H1 (cell line): ENCODE results near the gene PRMT2. TPM values are rescaled to one million over a fixed set of nuclear protein-coding genes. Genes with fewer than 3 reads are reported as not detected.

Experiments
- CTCF ChIA-PET: fragments of 300-600 bp; sonication (Branson Sonifier 250); formaldehyde crosslinking; loops from one replicate; lab custom pipeline; 2021; ENCODE audit not compliant: partially characterized antibody; lab: Charles Lee
- POLR2A ChIA-PET: fragments of 300-600 bp; sonication (Branson Sonifier 250); formaldehyde crosslinking; loops from one replicate; lab custom pipeline; 2021; ENCODE audit warnings: inconsistent platforms; ENCODE audit not compliant: partially characterized antibody; lab: Charles Lee
- DNase-seq, 2 experiments: peaks; one replicate each; pipeline versions ENCODE4 v3.0.0 to v3.0.0-alpha.2; 2010 to 2022; ENCODE audit warnings: low spot score in 2 of 2, low read depth in 1 of 2, mixed read lengths in 1 of 2
- FAIRE-seq: peaks from 2 replicates; lab custom pipeline; 2011; peaks lifted over from hg19 to GRCh38; lab: Jason Lieb, UNC
- H2AFZ ChIP-seq: 2 replicates; pipeline ENCODE4 v1.8.1; 2012; ENCODE audit warnings: low read length, inconsistent platforms
- H2AK5ac ChIP-seq: 2 replicates; pipeline ENCODE4 v1.6.1; 2013; ENCODE audit warnings: low read depth, low read length
- H2BK120ac ChIP-seq: replicated peaks from 2 replicates; pipeline ENCODE3; 2013; ENCODE audit warnings: low read depth, low read length, inconsistent platforms
- H2BK12ac ChIP-seq: 2 replicates; pipeline ENCODE4 v1.6.1; 2013; ENCODE audit warnings: low read depth, low read length
- H2BK15ac ChIP-seq: 2 replicates; pipeline ENCODE4 v1.6.1; 2013; ENCODE audit warnings: low read length
- H2BK20ac ChIP-seq: 2 replicates; pipeline ENCODE4 v1.6.1; 2013; ENCODE audit warnings: low read length
- H2BK5ac ChIP-seq: 2 replicates; pipeline ENCODE4 v1.6.1; 2013; ENCODE audit warnings: low read depth, low read length
- H3K14ac ChIP-seq: 2 replicates; pipeline ENCODE4 v1.6.1; 2013; ENCODE audit warnings: inconsistent platforms; ENCODE audit not compliant: insufficient read length
- H3K18ac ChIP-seq: 2 replicates; pipeline ENCODE4 v1.6.1; 2013; ENCODE audit warnings: low read length; ENCODE audit errors: extremely low read depth
- H3K23ac ChIP-seq: 2 replicates; pipeline ENCODE4 v1.6.1; 2013; ENCODE audit warnings: inconsistent platforms; ENCODE audit not compliant: insufficient read length
- H3K23me2 ChIP-seq: 2 replicates; pipeline ENCODE4 v1.6.1; 2013; ENCODE audit warnings: low read depth, low read length
- H3K27ac ChIP-seq: 2 replicates; pipeline ENCODE4 v1.6.1; 2011; ENCODE audit warnings: low read depth, low read length, inconsistent platforms
- H3K27me3 ChIP-seq, 4 experiments: replicated peaks in 1 of 4; 1 replicate in 1 of 4; 2 replicates in 3 of 4; pipeline versions ENCODE4 v1.6.1 to v1.8.1; 2011 to 2013; ENCODE audit warnings: low read length in 3 of 4, mild to moderate bottlenecking in 3 of 4, inconsistent platforms in 2 of 4, mixed read lengths in 2 of 4, moderate library complexity in 1 of 4; ENCODE audit not compliant: control insufficient read depth in 3 of 4, insufficient read depth in 3 of 4; ENCODE audit errors: extremely low read depth in 1 of 4
- H3K36me3 ChIP-seq, 4 experiments: 2 replicates each; pipeline versions ENCODE4 v1.6.1 to v1.8.1; 2011 to 2013; ENCODE audit warnings: mild to moderate bottlenecking in 4 of 4, low read length in 3 of 4, moderate library complexity in 2 of 4, control low read depth in 1 of 4, inconsistent platforms in 1 of 4; ENCODE audit not compliant: insufficient read depth in 4 of 4, control insufficient read depth in 2 of 4
- H3K4ac ChIP-seq: replicated peaks from 2 replicates; pipeline ENCODE3; 2013; ENCODE audit warnings: low read length, low read depth, mixed read lengths, inconsistent platforms; ENCODE audit not compliant: insufficient read length
- H3K4me1 ChIP-seq, 4 experiments: replicated peaks in 1 of 4; 1 replicate in 1 of 4; 2 replicates in 3 of 4; pipeline versions ENCODE4 v1.6.1 to v1.8.1; 2011 to 2013; ENCODE audit warnings: low read length in 3 of 4, inconsistent platforms in 2 of 4, mixed read lengths in 1 of 4; ENCODE audit not compliant: insufficient read depth in 4 of 4, control insufficient read depth in 3 of 4
- H3K4me2 ChIP-seq, 2 experiments: 2 replicates each; pipeline versions ENCODE4 v1.6.1 to v1.8.1; 2011 to 2013; ENCODE audit warnings: low read depth in 2 of 2, low read length in 2 of 2, control low read depth in 1 of 2, inconsistent platforms in 1 of 2, mild to moderate bottlenecking in 1 of 2; ENCODE audit not compliant: insufficient read depth in 1 of 2
- H3K4me3 ChIP-seq, 4 experiments: fragments of 200-600, 300-600 bp in 1 of 4; sonication (generic), shearing (Covaris generic), sonication (Bioruptor Twin) in 1 of 4; 2 replicates each; pipeline versions ENCODE4 v1.5.1 to v1.8.1; 2011 to 2016; ENCODE audit warnings: low read length in 4 of 4, low read depth in 3 of 4, control low read depth in 2 of 4, inconsistent platforms in 2 of 4, mild to moderate bottlenecking in 2 of 4, mixed read lengths in 1 of 4, moderate library complexity in 1 of 4; ENCODE audit not compliant: insufficient read depth in 2 of 4; ENCODE audit errors: extremely low read depth in 1 of 4
- H3K56ac ChIP-seq: replicated peaks from 2 replicates; pipeline ENCODE3; 2013; ENCODE audit warnings: low read depth, mild to moderate bottlenecking, mixed read lengths, low read length, inconsistent platforms; ENCODE audit not compliant: insufficient read length
- H3K79me1 ChIP-seq: 2 replicates; pipeline ENCODE4 v1.6.1; 2013; ENCODE audit warnings: low read depth, low read length, control low read depth
- H3K79me2 ChIP-seq, 2 experiments: 2 replicates each; pipeline versions ENCODE4 v1.6.1 to v1.8.1; 2012 to 2013; ENCODE audit warnings: low read length in 2 of 2, mild to moderate bottlenecking in 2 of 2, inconsistent platforms in 1 of 2; ENCODE audit not compliant: insufficient read depth in 2 of 2, control insufficient read depth in 1 of 2
- H3K9ac ChIP-seq, 4 experiments: replicated peaks in 1 of 4; 1 replicate in 1 of 4; 2 replicates in 3 of 4; pipeline versions ENCODE4 v1.6.1 to v1.8.1; 2011 to 2013; ENCODE audit warnings: low read depth in 3 of 4, low read length in 3 of 4, control low read depth in 2 of 4, mild to moderate bottlenecking in 2 of 4, moderate library complexity in 2 of 4, inconsistent platforms in 1 of 4; ENCODE audit errors: extremely low read depth in 1 of 4
- H3K9me3 ChIP-seq, 2 experiments: 2 replicates each; pipeline versions ENCODE4 v1.6.1 to v1.8.1; 2012 to 2013; ENCODE audit warnings: mild to moderate bottlenecking in 2 of 2, moderate library complexity in 2 of 2, control low read depth in 1 of 2, inconsistent platforms in 1 of 2, low read depth in 1 of 2, low read length in 1 of 2, mixed read lengths in 1 of 2; ENCODE audit not compliant: insufficient read depth in 2 of 2
- H4K20me1 ChIP-seq, 2 experiments: replicated peaks in 1 of 2; 2 replicates each; pipeline versions ENCODE3 to v1.8.1; 2011 to 2013; ENCODE audit warnings: inconsistent platforms in 2 of 2, low read length in 2 of 2, mild to moderate bottlenecking in 1 of 2; ENCODE audit not compliant: insufficient read depth in 2 of 2, control insufficient read depth in 1 of 2
- H4K5ac ChIP-seq: 2 replicates; pipeline ENCODE4 v1.6.1; 2013; ENCODE audit warnings: low read length, low read depth, mixed read lengths, inconsistent platforms; ENCODE audit not compliant: insufficient read length
- H4K8ac ChIP-seq: 2 replicates; pipeline ENCODE4 v1.8.0; 2013; ENCODE audit warnings: mild to moderate bottlenecking, moderate library complexity, low read length, inconsistent platforms; ENCODE audit not compliant: insufficient read depth; ENCODE audit errors: extremely low read depth
- H4K91ac ChIP-seq: replicated peaks from 2 replicates; pipeline ENCODE3; 2013; ENCODE audit warnings: low read length, mixed read lengths, inconsistent platforms; ENCODE audit not compliant: insufficient read length
- MAFK ChIP-seq: IDR thresholded peaks from 2 replicates; pipeline ENCODE4 v1.6.1; 2012; ENCODE audit warnings: low read depth, mild to moderate bottlenecking, improper control_type of control experiment, low read length
- RAD21 ChIP-seq, 2 experiments: IDR thresholded peaks in 1 of 2; conservative IDR thresholded peaks in 1 of 2; 2 replicates each; pipeline ENCODE4 v1.6.1; 2011; ENCODE audit warnings: low read depth in 2 of 2, low read length in 2 of 2, improper control_type of control experiment in 1 of 2, inconsistent platforms in 1 of 2, mild to moderate bottlenecking in 1 of 2, moderate library complexity in 1 of 2
- RFX5 ChIP-seq: IDR thresholded peaks from 2 replicates; pipeline ENCODE4 v1.6.1; 2011; ENCODE audit warnings: low read depth, low read length, improper control_type of control experiment, borderline replicate concordance
- SAP30 ChIP-seq: fragments of 300-600 bp; sonication (generic); IDR thresholded peaks from 2 replicates; pipeline ENCODE4 v1.7.1; 2012; ENCODE audit warnings: low read length, moderate library complexity, mild to moderate bottlenecking, inconsistent platforms; ENCODE audit not compliant: insufficient read depth, insufficient replicate concordance
- SP1 ChIP-seq: IDR thresholded peaks from 2 replicates; pipeline ENCODE4 v1.6.1; 2011; ENCODE audit warnings: low read depth, low read length
- SRF ChIP-seq: IDR thresholded peaks from 2 replicates; pipeline ENCODE4 v1.6.1; 2011; ENCODE audit warnings: mild to moderate bottlenecking, low read depth, low read length, moderate library complexity
- WGBS, 2 experiments: shearing (Covaris generic) in 1 of 2; methylation state at CpG; one replicate each; pipeline versions ENCODE4 v1.1.6 to v1.1.7; 2013 to 2015; ENCODE audit warnings: low lambda C conversion rate in 2 of 2, mixed read lengths in 2 of 2, inconsistent platforms in 1 of 2, low coverage in 1 of 2, missing lambda C conversion rate in 1 of 2; ENCODE audit not compliant: insufficient replicate concordance in 2 of 2, insufficient coverage in 1 of 2, insufficient read length in 1 of 2; ENCODE audit errors: extremely low coverage in 1 of 2, missing lambda C conversion rate in 1 of 2; 5-methylcytosine and 5-hydroxymethylcytosine counted together
- polyA plus RNA-seq, 7 experiments: library from polyadenylated mRNA; depleted of rRNA in 3 of 7; stranded (reverse) in 5 of 7; unstranded in 2 of 7; fragments of >200 nt in 5 of 7; fragments of 200-250 nt in 2 of 7; gene quantifications; 1 replicate in 5 of 7; 2 replicates in 1 of 7; 4 replicates in 1 of 7; pipeline versions ENCODE4 v1.2.1 to v1.2.3, GENCODE V29; 2011 to 2013; ENCODE audit warnings: missing spikeins in 2 of 7, mixed read lengths in 2 of 7
- total RNA-seq: library from RNA; stranded (reverse); fragmentation: NEBNext Ultra II Directional; extraction: Animal tissue kit (Norgen Biotek cat#: 25700); gene quantifications from 2 replicates; pipeline ENCODE4 v1.2.1, GENCODE V29; 2021
- TF ChIP-seq, protein P1 (sequence below): IDR thresholded peaks from 2 replicates; pipeline ENCODE4 v1.6.1; 2012; ENCODE audit warnings: inconsistent platforms
- TF ChIP-seq, protein P2 (sequence below): IDR thresholded peaks from 2 replicates; pipeline ENCODE4 v1.6.1; 2011; ENCODE audit warnings: low read depth, mild to moderate bottlenecking, low read length; ENCODE audit not compliant: insufficient read depth

The PRMT2 gene
- total and polyA plus RNA-seq, 2 of the 8 experiments (the other 6 are each of a cell fraction or from before 2014, with no cell fraction given): 45.8 to 59.2 TPM

DNA sequence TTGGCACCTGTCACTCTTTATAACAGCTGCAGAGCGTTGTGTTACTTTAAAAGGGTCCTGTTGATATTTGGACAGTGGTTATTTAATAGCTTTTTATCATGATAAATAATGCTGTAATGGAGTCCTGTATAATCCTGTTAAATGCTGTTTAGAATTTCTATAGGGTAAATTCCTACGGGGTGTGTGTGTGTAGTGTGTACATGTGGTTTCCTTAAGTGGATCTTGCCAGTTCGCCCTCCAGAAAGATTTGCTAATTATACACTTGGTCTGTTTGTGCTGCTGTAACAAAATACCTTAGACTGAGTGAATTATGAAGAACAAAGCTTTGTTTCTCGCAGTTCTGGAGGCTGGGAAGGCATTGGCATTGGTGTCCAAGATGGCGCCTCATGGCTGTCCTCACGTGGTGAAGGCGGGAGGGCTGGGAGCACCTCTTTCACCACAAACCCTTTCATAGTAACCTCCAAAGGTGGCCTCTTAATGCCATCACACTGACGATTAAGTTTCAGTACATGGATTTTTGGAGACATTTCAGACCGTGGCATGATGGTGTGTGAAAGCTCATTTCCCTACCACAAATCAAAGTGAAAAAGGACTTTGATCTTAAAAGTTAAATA lies 11.2 kb downstream of the PRMT2 start:
- Histone ChIP-seq H4K5ac (no peak overlapping the region), H2BK5ac (no peak overlapping the region), H4K8ac (no peak overlapping the region), H4K20me1 (peaks cover 3 to 15% of the 10 kb centered on the region in 2 experiments), H3K79me1 (peaks cover 6% of the 10 kb centered on the region), H3K4me1 (no peaks in the 10 kb centered on the region), H3K4ac (no peak overlapping the region), H2AK5ac (no peak overlapping the region), H3K23ac (no peak overlapping the region), H2BK120ac (no peak overlapping the region), H3K56ac (no peak overlapping the region), H3K4me3 (no peak overlapping the region), H2AFZ (no peak overlapping the region), H3K23me2 (no peaks in the 10 kb centered on the region; the same call in 1 of the 2 replicates), H2BK12ac (no peak overlapping the region), H2BK15ac (no peak overlapping the region), H3K36me3 (peaks cover 0 to 56% (median 25%) of the 10 kb centered on the region in 4 experiments; a peak in 6 of 8 replicates), H2BK20ac (no peak overlapping the region), H4K91ac (no peak overlapping the region), H3K27ac (no peak overlapping the region), H3K14ac (no peak overlapping the region), H3K4me2 (no peak overlapping the region), H3K79me2 (no peaks in the 10 kb centered on the region), H3K9me3 (no peaks in the 10 kb centered on the region), H3K27me3 (no peaks in the 10 kb centered on the region), H3K9ac (no peak overlapping the region), H3K18ac (no peak overlapping the region)
- ChIA-PET CTCF (interaction anchor here (0.9 to 1.2 kb wide), 2 partner anchors 11 to 92 kb away, joined by 3 read pairs; no protein-coding TSS in a partner anchor), POLR2A (interaction anchor here (1.1 to 1.5 kb wide), 2 partner anchors 11 to 178 kb away, joined by 3 to 5 read pairs; partner anchors contain the start of gene PRMT2)
- DNase-seq (no peak), FAIRE-seq (no peak)
- TF ChIP-seq, protein P1, sequence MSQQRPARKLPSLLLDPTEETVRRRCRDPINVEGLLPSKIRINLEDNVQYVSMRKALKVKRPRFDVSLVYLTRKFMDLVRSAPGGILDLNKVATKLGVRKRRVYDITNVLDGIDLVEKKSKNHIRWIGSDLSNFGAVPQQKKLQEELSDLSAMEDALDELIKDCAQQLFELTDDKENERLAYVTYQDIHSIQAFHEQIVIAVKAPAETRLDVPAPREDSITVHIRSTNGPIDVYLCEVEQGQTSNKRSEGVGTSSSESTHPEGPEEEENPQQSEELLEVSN: 0 out of 2 replicates have a peak, but pooled peaks have one; percentile 24
- TF ChIP-seq RAD21 (IDR thresholded peaks at IDR 0.05 in 1 of 2, conservative IDR thresholded peaks at IDR 0.05 in 1 of 2; ENCODE audit: low read depth in 2 of 2, low read length in 2 of 2) (no peak), SAP30 (no peak), MAFK (no peak), SP1 (no peak), RFX5 (no peak), SRF (no peak)
- TF ChIP-seq, protein P2, sequence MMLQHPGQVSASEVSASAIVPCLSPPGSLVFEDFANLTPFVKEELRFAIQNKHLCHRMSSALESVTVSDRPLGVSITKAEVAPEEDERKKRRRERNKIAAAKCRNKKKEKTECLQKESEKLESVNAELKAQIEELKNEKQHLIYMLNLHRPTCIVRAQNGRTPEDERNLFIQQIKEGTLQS: no peak
- WGBS, 2 experiments: 86% methylated on average over 9 of the region's 9 CpGs; no CpG with 5 or more reads in 1 of the 2 experiments
